CD4-positive, alpha-beta memory T cell (primary cell): ENCODE results near the gene CHST14. TPM values are rescaled to one million over a fixed set of nuclear protein-coding genes. Genes with fewer than 3 reads are reported as not detected.

Experiments used
- CTCF ChIA-PET: fragments of 350-600 bp; sonication (Branson Sonifier 250); formaldehyde crosslinking; loops from one replicate; lab custom pipeline; 2021; ENCODE audit warnings: inconsistent platforms; ENCODE audit not compliant: partially characterized antibody; lab: Charles Lee
- POLR2A ChIA-PET: fragments of 350-600 bp; sonication (Branson Sonifier 250); formaldehyde crosslinking; loops from one replicate; lab custom pipeline; 2021; ENCODE audit not compliant: partially characterized antibody; lab: Charles Lee
- DNase-seq, 5 donors: peaks; one replicate each; pipeline versions ENCODE4 v3.0.0 to v3.0.0-alpha.2; 2020 to 2022; ENCODE audit warnings: mixed read lengths in 1 of 5
- H3K27ac ChIP-seq: one replicate; pipeline ENCODE4 v1.7.0; 2013; ENCODE audit warnings: low read depth, low read length
- H3K27me3 ChIP-seq: 2 replicates; pipeline ENCODE4 v1.7.0; 2013; ENCODE audit warnings: mild to moderate bottlenecking, low read length, moderate library complexity; ENCODE audit not compliant: insufficient read depth
- H3K36me3 ChIP-seq: 2 replicates; pipeline ENCODE4 v1.7.0; 2013; ENCODE audit warnings: mild to moderate bottlenecking, low read length, moderate library complexity; ENCODE audit not compliant: insufficient read depth
- H3K4me1 ChIP-seq: 2 replicates; pipeline ENCODE4 v1.7.0; 2013; ENCODE audit warnings: mild to moderate bottlenecking, low read length, moderate library complexity; ENCODE audit not compliant: insufficient read depth
- H3K4me3 ChIP-seq, 2 donors: one replicate each; pipeline ENCODE4 v1.7.0; 2013; ENCODE audit warnings: low read length in 2 of 2, mild to moderate bottlenecking in 1 of 2
- H3K9me3 ChIP-seq, 2 donors: one replicate each; pipeline ENCODE4 v1.7.0; 2013; ENCODE audit warnings: low read length in 2 of 2, control low read depth in 1 of 2; ENCODE audit not compliant: control insufficient read depth in 1 of 2
- H3K27ac Mint-ChIP-seq, 7 donors: one replicate each; pipeline ENCODE4 v1.8.0; 2020 to 2021; ENCODE audit warnings: mixed read lengths in 7 of 7, mild to moderate bottlenecking in 6 of 7, inconsistent platforms in 3 of 7, moderate library complexity in 3 of 7
- H3K27me3 Mint-ChIP-seq, 2 donors: one replicate each; pipeline ENCODE4 v1.8.0; 2020 to 2021; ENCODE audit warnings: mixed read lengths in 2 of 2
- H3K36me3 Mint-ChIP-seq, 2 donors: one replicate each; pipeline ENCODE4 v1.8.0; 2020 to 2021; ENCODE audit warnings: mixed read lengths in 2 of 2, inconsistent platforms in 1 of 2, mild to moderate bottlenecking in 1 of 2
- H3K4me1 Mint-ChIP-seq, 4 donors: one replicate each; pipeline ENCODE4 v1.8.0; 2020 to 2021; ENCODE audit warnings: mixed read lengths in 4 of 4, mild to moderate bottlenecking in 1 of 4
- H3K4me3 Mint-ChIP-seq, 8 donors: one replicate each; pipeline ENCODE4 v1.8.0; 2020 to 2021; ENCODE audit warnings: mixed read lengths in 8 of 8, mild to moderate bottlenecking in 7 of 8, moderate library complexity in 6 of 8, inconsistent platforms in 3 of 8
- H3K9me3 Mint-ChIP-seq, 8 donors: one replicate each; pipeline ENCODE4 v1.8.0; 2020 to 2021; ENCODE audit warnings: mixed read lengths in 8 of 8, mild to moderate bottlenecking in 5 of 8, inconsistent platforms in 3 of 8, moderate library complexity in 1 of 8
- intact Hi-C: fragments of 100-400 bp; cut with micrococcal nuclease; formaldehyde crosslinking; loops from one replicate; pipeline ENCODE4 v1.15.1; 2023
- polyA plus RNA-seq, 2 donors: library from polyadenylated mRNA; unstranded; fragments of 300-500 nt; fragmentation: Illumina TruSeq; gene quantifications; one replicate each; pipeline ENCODE4 v1.2.3, GENCODE V29; 2021
- total RNA-seq, 2 experiments: library from RNA; stranded (reverse); gene quantifications; one replicate each; pipeline ENCODE4 v1.2.3, GENCODE V29; 2021

The CHST14 gene
- total and polyA plus RNA-seq, 4 experiments from 2014 or later = 0.64 to 10.5 (median 5.3) TPM

GRCh38 chr15:40440743-40441564 is 29.8 kb upstream of the CHST14 start, which contains the start of gene BAHD1:
TSS of gene BAHD1 (plus strand) at chr15:40440953. CDS start at chr15:40458465, 17,512 bp downstream.
- Mint-ChIP-seq H3K36me3 (peaks cover 0 to 10% of the 10 kb centered on the region in 2 donors), H3K9me3 (no peaks in the 10 kb centered on the region), H3K27ac (peak within 1 kb of the TSS; percentile 87 to 94 (median 92)), H3K4me1 (peaks cover 49 to 83% (median 60%) of the 10 kb centered on the region in 4 donors), H3K4me3 (peak within 1 kb of the TSS; percentile 91 to 96 (median 93)), H3K27me3 (peaks cover 13% of the 10 kb centered on the region in 2 donors)
- DNase-seq = peak; percentile 89 to 93 (median 90)
- intact Hi-C loops = loop anchor here (1.0 to 2.0 kb wide), 3 partner anchors 36 to 128 kb away; partner anchors contain the start of genes IVD and RPUSD2
- peaks cover 67% of the 10 kb centered on the region for H3K4me1 ChIP-seq
- CTCF ChIA-PET = interaction anchor here (0.5 to 5.7 kb wide), 10 partner anchors 9 to 103 kb away, joined by 3 to 29 read pairs (median 4); no protein-coding TSS in a partner anchor
- H3K36me3 ChIP-seq = no peaks in the 10 kb centered on the region
- H3K4me3 ChIP-seq = peak within 1 kb of the TSS; percentile 62 to 65
- no peaks in the 10 kb centered on the region for H3K9me3 ChIP-seq
- H3K27ac ChIP-seq = peak within 1 kb of the TSS; percentile 49
- peaks cover 12% of the 10 kb centered on the region for H3K27me3 ChIP-seq
- POLR2A ChIA-PET = interaction anchor here (0.7 to 5.7 kb wide), 16 partner anchors 11 to 253 kb away, joined by 3 to 94 read pairs (median 4); partner anchors contain the start of genes CCDC32, DISP2, PLCB2 and RAD51

- Histone ChIP-seq H3K36me3 (no peaks in the 10 kb centered on the region), H3K27me3 (peaks cover 6% of the 10 kb centered on the region), H3K4me1 (peaks cover 60% of the 10 kb centered on the region), H3K4me3 (peak overlapping the region in 1 of 2 donors; percentile 45), H3K9me3 (no peaks in the 10 kb centered on the region), H3K27ac (peak overlapping the region; percentile 49)
- CTCF ChIA-PET = interaction anchor here (1.0 to 5.7 kb wide), 6 partner anchors 15 to 152 kb away, joined by 3 to 29 read pairs (median 4); partner anchors contain the start of gene KNL1
- H3K9me3 Mint-ChIP-seq = no peaks in the 10 kb centered on the region
- peaks cover 0 to 10% of the 10 kb centered on the region in 2 donors for H3K36me3 Mint-ChIP-seq
- peaks cover 10 to 11% of the 10 kb centered on the region in 2 donors for H3K27me3 Mint-ChIP-seq
- intact Hi-C loops = loop anchor here (1.0 to 2.0 kb wide), 3 partner anchors 37 to 127 kb away; partner anchors contain the start of genes IVD and RPUSD2
- H3K27ac Mint-ChIP-seq = peak overlapping the region; percentile 76 to 95 (median 91)
- H3K4me1 Mint-ChIP-seq = peaks cover 48 to 76% (median 57%) of the 10 kb centered on the region in 4 donors
- H3K4me3 Mint-ChIP-seq = peak overlapping the region; percentile 89 to 95 (median 93)
- DNase-seq = peak in 1 of 5 donors; percentile 52
- POLR2A ChIA-PET = interaction anchor here (1.0 to 5.7 kb wide), 10 partner anchors 11 to 253 kb away, joined by 3 to 94 read pairs (median 5); partner anchors contain the start of genes CCDC32, CHST14, DISP2 and IVD
Measured at GRCh38 chr15:40441565-40442531, 28.9 kb upstream of the CHST14 start.

GRCh38 chr15:40443255-40443654 is 27.5 kb upstream of the CHST14 start:
- Mint-ChIP-seq H3K9me3 (no peaks in the 10 kb centered on the region), H3K4me3 (peak overlapping the region; percentile 88 to 95 (median 93)), H3K27ac (peak overlapping the region; percentile 47 to 91 (median 87)), H3K27me3 (peaks cover 4 to 6% of the 10 kb centered on the region in 2 donors), H3K36me3 (peaks cover 0 to 10% of the 10 kb centered on the region in 2 donors), H3K4me1 (peaks cover 47 to 73% (median 56%) of the 10 kb centered on the region in 4 donors)
- no peaks in the 10 kb centered on the region for H3K36me3 ChIP-seq
- no peak overlapping the region for H3K4me3 ChIP-seq
- no peak for DNase-seq
- ChIA-PET CTCF (interaction anchor here (0.5 to 5.7 kb wide), 5 partner anchors 14 to 160 kb away, joined by 3 to 29 read pairs (median 4); partner anchors contain the start of genes ANKRD63 and KNL1), POLR2A (interaction anchor here (1.6 to 5.7 kb wide), 3 partner anchors 9 to 136 kb away, joined by 4 to 94 read pairs (median 5); partner anchors contain the start of genes IVD and PLCB2)
- intact Hi-C loops = no loop called here
- H3K9me3 ChIP-seq = no peaks in the 10 kb centered on the region
- no peaks in the 10 kb centered on the region for H3K27me3 ChIP-seq
- peaks cover 50% of the 10 kb centered on the region for H3K4me1 ChIP-seq
- H3K27ac ChIP-seq = no peak overlapping the region

- peak overlapping the region in 6 of 7 donors; percentile 19 to 91 (median 69) for H3K27ac Mint-ChIP-seq
Measured at GRCh38 chr15:40443846-40444245, 26.9 kb upstream of the CHST14 start.

GRCh38 chr15:40444736-40445135 is 26.0 kb upstream of the CHST14 start:
- Mint-ChIP-seq H3K27ac (peak overlapping the region in 6 of 7 donors; percentile 58 to 76 (median 66)), H3K27me3 (no peaks in the 10 kb centered on the region), H3K4me1 (peaks cover 49 to 69% (median 59%) of the 10 kb centered on the region in 4 donors), H3K36me3 (peaks cover 0 to 10% of the 10 kb centered on the region in 2 donors), H3K4me3 (peak overlapping the region in 4 of 8 donors; percentile 21 to 46 (median 40)), H3K9me3 (no peaks in the 10 kb centered on the region)
- no peaks in the 10 kb centered on the region for H3K27me3 ChIP-seq
- ChIA-PET CTCF (interaction anchor here (0.6 to 2.6 kb wide), 3 partner anchors 8 to 190 kb away, joined by 3 to 6 read pairs (median 3); no protein-coding TSS in a partner anchor), POLR2A (interaction anchor here (0.7 to 1.2 kb wide), 2 partner anchors 8 to 10 kb away, joined by 3 to 4 read pairs; no protein-coding TSS in a partner anchor)
- peaks cover 56% of the 10 kb centered on the region for H3K4me1 ChIP-seq
- intact Hi-C loops = no loop called here
- H3K27ac ChIP-seq = no peak overlapping the region
- H3K9me3 ChIP-seq = no peaks in the 10 kb centered on the region
- H3K4me3 ChIP-seq = no peak overlapping the region
- H3K36me3 ChIP-seq = no peaks in the 10 kb centered on the region
- DNase-seq = no peak

More at GRCh38 chr15:40443846-40444245, 26.9 kb upstream of the CHST14 start:
- intact Hi-C loops = no loop called here
- Mint-ChIP-seq H3K9me3 (no peaks in the 10 kb centered on the region), H3K4me1 (peaks cover 46 to 70% (median 56%) of the 10 kb centered on the region in 4 donors), H3K27me3 (peaks cover 0 to under 1% of the 10 kb centered on the region in 2 donors), H3K4me3 (peak overlapping the region; percentile 88 to 95 (median 93)), H3K36me3 (peaks cover 0 to 10% of the 10 kb centered on the region in 2 donors)
- no peaks in the 10 kb centered on the region for H3K9me3 ChIP-seq
- no peak for DNase-seq
- H3K4me3 ChIP-seq = no peak overlapping the region
- ChIA-PET POLR2A (interaction anchor here (1.6 to 5.7 kb wide), 2 partner anchors 9 to 136 kb away, joined by 4 to 94 read pairs; partner anchors contain the start of gene PLCB2), CTCF (interaction anchor here (0.6 to 5.7 kb wide), 4 partner anchors 9 to 161 kb away, joined by 3 to 29 read pairs (median 5); partner anchors contain the start of gene ANKRD63)
- H3K27me3 ChIP-seq = no peaks in the 10 kb centered on the region
- H3K27ac ChIP-seq = no peak overlapping the region
- peaks cover 52% of the 10 kb centered on the region for H3K4me1 ChIP-seq
- H3K36me3 ChIP-seq = no peaks in the 10 kb centered on the region
